Transverse colon (tissue), 3 donors: ENCODE results near the gene C19orf81.

Experiments used
- POLR2A ChIP-seq: fragments of 450-650 bp; IDR thresholded peaks from one replicate; pipeline ENCODE4 v1.6.1; 2016; ENCODE audit warnings: antibody characterized with exemption, mild to moderate bottlenecking, moderate library complexity
- POLR2AphosphoS5 ChIP-seq, 3 donors: sonication (generic); formaldehyde crosslinking; IDR thresholded peaks; one replicate each; pipeline ENCODE4 v1.6.1; 2016; ENCODE audit warnings: antibody characterized with exemption in 3 of 3

- no peak for TF ChIP-seq POLR2A
- no peak for TF ChIP-seq POLR2AphosphoS5 (IDR thresholded peaks at IDR 0.05)
These were observed 47.2 kb upstream of the C19orf81 start for GRCh38 chr19:50602089-50602422.
